ENCODE data around the gene C1orf50.
"Not testable (repeated sequence)": the region's sequence is repeated elsewhere in the genome, so short reads cannot be mapped to it uniquely, and the experiment has no call there.

The C1orf50 gene

GRCh38 chr1:42739753-42740700 is 27.0 kb upstream of the C1orf50 start, which contains the start of gene CLDN19:
Gene CLDN19 (minus strand): TSS chr1:42740236. CDS start chr1:42740063, 173 bp downstream.
- in situ Hi-C loops (cut with MboI; ENCODE audit: low sequenced_read_pairs): loop anchor here (10.0 kb wide), 1 partner anchor 225 kb away; no protein-coding TSS in a partner anchor

GRCh38 chr1:42740851-42741580 is 26.0 kb upstream of the C1orf50 start:
- in situ Hi-C loops (cut with MboI; ENCODE audit: low sequenced_read_pairs): loop anchor here (10.0 kb wide), 1 partner anchor 226 kb away; no protein-coding TSS in a partner anchor

GRCh38 chr1:42741706-42742105 is 25.3 kb upstream of the C1orf50 start:
- in situ Hi-C loops (cut with MboI; ENCODE audit: low sequenced_read_pairs): loop anchor here (10.0 kb wide), 1 partner anchor 227 kb away; no protein-coding TSS in a partner anchor

- in situ Hi-C loops (cut with MboI; ENCODE audit: low sequenced_read_pairs): loop anchor here (10.0 kb wide), 1 partner anchor 227 kb away; no protein-coding TSS in a partner anchor
Observed at GRCh38 chr1:42742141-42742540, 24.9 kb upstream of the C1orf50 start.

GRCh38 chr1:42742617-42743316 is 24.3 kb upstream of the C1orf50 start:
- in situ Hi-C loops (cut with MboI; ENCODE audit: low sequenced_read_pairs): loop anchor here (10.0 kb wide), 1 partner anchor 228 kb away; no protein-coding TSS in a partner anchor

- in situ Hi-C loops (cut with MboI; ENCODE audit: low sequenced_read_pairs): loop anchor here (10.0 kb wide), 1 partner anchor 229 kb away; no protein-coding TSS in a partner anchor
Observed at GRCh38 chr1:42743317-42744147, 23.5 kb upstream of the C1orf50 start.

GRCh38 chr1:42744148-42744413 is 23.0 kb upstream of the C1orf50 start:
- in situ Hi-C loops (cut with MboI; ENCODE audit: low sequenced_read_pairs): loop anchor here (10.0 kb wide), 1 partner anchor 229 kb away; no protein-coding TSS in a partner anchor

- in situ Hi-C loops (cut with MboI; ENCODE audit: low sequenced_read_pairs): loop anchor here (10.0 kb wide), 1 partner anchor 231 kb away; no protein-coding TSS in a partner anchor
Observed at GRCh38 chr1:42745851-42746250, 21.2 kb upstream of the C1orf50 start.

GRCh38 chr1:42746436-42747105 is 20.5 kb upstream of the C1orf50 start:
- in situ Hi-C loops (cut with MboI; ENCODE audit: low sequenced_read_pairs): loop anchor here (10.0 kb wide), 1 partner anchor 232 kb away; no protein-coding TSS in a partner anchor

- in situ Hi-C loops (cut with MboI; ENCODE audit: low sequenced_read_pairs): loop anchor here (10.0 kb wide), 1 partner anchor 232 kb away; no protein-coding TSS in a partner anchor
Observed at GRCh38 chr1:42747125-42747524, 19.9 kb upstream of the C1orf50 start.

GRCh38 chr1:42748021-42748420 is 19.0 kb upstream of the C1orf50 start:
- in situ Hi-C loops (cut with MboI; ENCODE audit: low sequenced_read_pairs): loop anchor here (10.0 kb wide), 1 partner anchor 233 kb away; no protein-coding TSS in a partner anchor

- in situ Hi-C loops (cut with MboI; ENCODE audit: low sequenced_read_pairs): loop anchor here (10.0 kb wide), 1 partner anchor 234 kb away; no protein-coding TSS in a partner anchor
Observed at GRCh38 chr1:42748461-42749410, 18.3 kb upstream of the C1orf50 start.

- in situ Hi-C loops (cut with MboI; ENCODE audit: low sequenced_read_pairs): no loop called here
Observed at GRCh38 chr1:42750041-42750440, 17.0 kb upstream of the C1orf50 start.

GRCh38 chr1:42751511-42752070 is 15.5 kb upstream of the C1orf50 start:
- in situ Hi-C loops (cut with MboI; ENCODE audit: low sequenced_read_pairs): not testable (repeated sequence)

GRCh38 chr1:42752284-42752683 is 14.8 kb upstream of the C1orf50 start:
- in situ Hi-C loops (cut with MboI; ENCODE audit: low sequenced_read_pairs): no loop called here

- in situ Hi-C loops (cut with MboI; ENCODE audit: low sequenced_read_pairs): no loop called here
Observed at GRCh38 chr1:42753070-42753469, 14.0 kb upstream of the C1orf50 start.
